Renal cortical epithelial cell (primary cell): ENCODE measurements around the gene MYL3. TPM values are rescaled to one million over a fixed set of nuclear protein-coding genes. Genes with fewer than 3 reads are reported as not detected.
"Not testable (repeated sequence)": the region's sequence is repeated elsewhere in the genome, so short reads cannot be mapped to it uniquely, and the experiment has no call there.

Experiments
- DNase-seq: peaks from one replicate; pipeline ENCODE4 v3.0.0-alpha.2; 2011; ENCODE audit warnings: low read depth
- total RNA-seq: library from RNA; depleted of rRNA; stranded (reverse); fragments of >200 nt; gene quantifications from 2 replicates; pipeline ENCODE4 v1.2.3, GENCODE V29; 2014

MYL3 gene
- total RNA-seq: 4.7 and 15.2 TPM in 2 replicates

GRCh38 chr3:46863261-46863782, at the start of gene MYL3:
Gene MYL3, minus strand, starts transcription at chr3:46863444. Its CDS starts 54 bp downstream, at chr3:46863390.
- no peak for DNase-seq

GRCh38 chr3:46912986-46913385, 49.7 kb upstream of the MYL3 start:
- no peak for DNase-seq

DNA sequence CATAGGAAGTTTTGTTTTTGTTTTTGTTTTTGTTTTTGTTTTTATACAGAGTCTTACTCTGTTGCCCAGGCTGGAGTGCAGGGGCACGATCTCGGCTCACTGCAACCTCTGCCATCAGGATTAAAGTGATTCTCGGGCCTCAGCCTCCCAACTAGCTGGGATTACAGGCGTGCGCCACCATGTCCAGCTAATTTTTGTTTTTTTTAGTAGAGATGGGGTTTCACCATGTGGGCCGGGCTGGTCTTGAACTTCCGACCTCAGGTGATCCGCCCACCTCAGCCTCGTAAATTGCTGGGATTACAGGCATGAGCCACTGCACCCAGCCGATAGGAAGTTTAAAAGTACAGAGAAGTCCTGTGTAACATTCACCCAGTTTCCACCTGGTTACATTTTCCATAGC, 47.7 kb upstream of the MYL3 start:
- DNase-seq: not testable (repeated sequence)

DNA sequence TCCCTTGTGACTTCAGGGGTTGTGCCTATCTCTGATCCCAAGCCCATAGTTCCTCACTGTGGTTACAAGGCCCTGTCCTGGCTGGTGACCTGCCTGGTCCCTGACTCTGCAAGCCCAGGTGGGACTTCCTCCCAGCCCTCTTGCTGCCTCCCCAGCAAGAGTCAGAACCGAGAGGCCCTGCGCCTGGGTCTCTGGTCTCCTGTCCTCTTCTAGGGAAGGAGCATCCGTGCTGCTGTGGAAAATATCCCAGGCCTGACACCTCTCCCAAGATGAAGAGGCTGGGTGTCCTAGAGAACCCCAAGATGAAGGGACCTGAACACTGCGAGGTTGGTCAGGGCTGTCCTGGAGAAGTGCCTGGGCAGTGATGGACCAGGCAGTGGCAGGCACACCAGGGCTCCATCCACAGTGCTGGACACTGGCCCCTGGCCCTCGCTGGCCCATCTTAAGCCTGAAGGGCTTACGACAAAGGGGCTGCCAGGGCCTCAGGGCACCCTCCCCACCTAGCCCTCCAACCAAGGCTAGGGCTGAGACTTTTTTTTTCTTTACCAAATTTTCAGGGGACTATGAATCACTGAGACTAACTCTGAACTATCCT, 47.0 kb upstream of the MYL3 start:
- DNase-seq: no peak

DNA sequence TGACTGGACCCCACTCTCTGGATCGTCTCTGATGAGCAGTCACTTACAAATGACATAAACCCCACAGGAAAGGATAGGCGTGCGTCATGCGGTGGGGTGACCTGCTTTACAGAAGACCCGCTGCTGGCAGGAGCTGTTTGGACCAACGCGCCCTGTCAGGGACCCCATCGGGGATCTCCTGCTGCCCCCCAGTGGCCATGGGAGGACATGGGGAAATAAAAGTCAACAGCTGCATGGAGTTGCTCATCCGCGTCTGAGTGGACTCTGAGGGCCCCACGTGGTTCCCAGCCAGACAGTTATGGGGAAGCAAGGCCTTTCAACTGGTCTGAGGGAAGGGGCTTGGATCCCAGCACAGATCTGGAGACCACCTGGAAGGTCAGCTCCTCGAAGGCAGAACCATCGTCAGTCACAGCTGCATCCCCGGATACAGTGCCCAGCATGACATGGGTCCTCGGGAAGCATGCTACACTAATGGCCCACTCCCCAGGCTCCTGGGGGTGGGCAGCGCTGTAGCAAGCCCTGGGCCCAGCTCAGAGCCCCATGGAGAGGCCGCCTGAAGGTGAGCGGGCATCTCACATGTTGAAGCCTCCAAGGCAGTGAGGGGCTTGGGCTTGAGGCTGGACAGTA, 46.4 kb upstream of the MYL3 start:
- DNase-seq: peak; percentile 59

DNA sequence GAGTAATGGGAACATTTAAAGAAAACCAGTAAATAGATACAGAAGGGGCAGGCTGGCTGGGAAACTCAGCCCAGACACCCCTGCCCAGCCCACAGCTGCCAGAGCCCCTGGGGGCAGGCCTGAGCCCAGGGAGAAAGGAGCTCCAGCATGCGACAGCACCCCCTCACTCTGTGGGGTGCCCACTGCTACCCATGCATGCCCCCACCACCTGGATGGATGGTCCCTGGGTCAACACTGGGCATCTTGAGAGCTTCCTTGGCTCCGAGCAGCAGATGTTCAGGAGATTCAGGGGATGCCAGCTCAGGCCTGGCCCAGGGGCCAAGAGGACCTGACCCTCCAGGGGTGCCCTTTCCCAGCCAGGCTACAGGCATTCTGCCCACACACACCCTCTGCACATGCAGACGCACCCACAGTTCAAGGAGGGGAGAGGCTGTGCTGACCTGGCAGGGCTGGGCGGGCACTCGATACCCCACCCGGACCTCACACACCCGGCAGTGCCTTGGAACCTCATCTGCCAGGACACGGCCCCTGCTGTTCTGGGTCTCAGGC, 45.8 kb upstream of the MYL3 start:
- DNase-seq: no peak

GRCh38 chr3:46908294-46908985, 45.2 kb upstream of the MYL3 start:
- peak; percentile 45 for DNase-seq

GRCh38 chr3:46907960-46908293, 44.7 kb upstream of the MYL3 start:
- DNase-seq: no peak

- no peak for DNase-seq
These were observed 44.0 kb upstream of the MYL3 start for GRCh38 chr3:46907271-46907670.

GRCh38 chr3:46906471-46907058, 43.3 kb upstream of the MYL3 start:
- DNase-seq: no peak

- no peak for DNase-seq
These were observed 42.6 kb upstream of the MYL3 start for GRCh38 chr3:46905661-46906451.

DNA sequence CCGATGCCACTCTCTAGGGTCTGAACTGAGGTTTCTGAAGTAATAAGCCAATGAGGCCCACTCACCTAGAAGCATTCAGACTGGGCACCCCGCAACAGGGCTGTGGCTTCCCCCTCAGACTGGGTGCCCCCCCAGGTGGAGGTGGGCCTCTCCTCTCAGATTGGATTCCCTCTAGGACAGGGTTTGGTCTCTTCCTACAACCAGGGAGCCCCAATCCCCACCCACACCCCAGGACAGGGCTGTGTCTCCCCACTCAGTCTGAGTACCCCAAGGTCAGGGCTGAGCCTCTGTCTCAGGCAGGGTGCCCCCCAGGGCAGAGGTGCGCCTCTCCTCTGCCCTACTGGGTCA, 41.9 kb upstream of the MYL3 start:
- DNase-seq: no peak

DNA sequence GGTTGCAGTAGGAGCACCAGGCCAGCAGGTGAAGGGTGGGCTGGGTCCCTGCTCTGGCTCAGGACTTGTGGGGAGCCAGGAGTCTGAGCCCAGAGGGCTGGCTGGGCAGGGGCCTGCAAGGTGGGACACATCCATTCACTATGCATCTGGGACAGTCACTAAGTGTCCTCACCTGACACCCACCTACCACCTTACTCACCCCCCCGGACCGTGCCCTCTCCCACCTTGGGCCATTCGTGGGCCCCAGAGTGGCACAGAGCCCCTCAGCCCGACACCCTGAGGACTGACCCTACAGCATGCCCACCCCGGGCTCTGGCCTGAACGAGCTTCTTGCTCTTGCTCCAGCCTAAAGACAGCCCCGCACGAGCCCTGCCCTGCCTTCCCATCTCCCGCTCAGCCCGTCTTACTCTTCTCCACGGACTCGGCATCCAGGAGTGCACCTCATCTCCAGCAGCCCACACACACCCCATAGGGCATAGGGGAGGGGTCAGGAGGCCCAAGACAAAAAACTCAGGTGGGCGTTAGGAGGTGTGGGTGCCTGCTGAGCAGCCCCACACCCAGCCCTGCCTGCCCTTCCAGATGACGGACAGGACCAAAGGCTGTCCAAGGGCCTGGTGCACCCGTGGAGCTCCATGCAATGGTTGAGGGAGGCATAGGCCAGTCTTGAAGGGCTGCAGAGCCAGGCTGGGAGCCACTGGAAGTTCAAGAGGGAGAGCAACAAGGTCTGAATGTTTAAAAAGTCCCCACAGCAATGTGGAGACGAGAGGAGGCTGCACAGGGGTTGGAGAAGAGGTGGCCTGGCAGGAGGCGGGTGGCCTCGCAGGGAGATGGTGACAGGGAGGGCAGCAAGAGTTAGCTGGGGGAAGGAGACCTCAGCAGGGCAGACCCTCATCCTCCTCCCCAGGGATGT, 41.3 kb upstream of the MYL3 start:
- DNase-seq: no peak

GRCh38 chr3:46903341-46904302, 40.4 kb upstream of the MYL3 start:
- peak; percentile 45 for DNase-seq

DNA sequence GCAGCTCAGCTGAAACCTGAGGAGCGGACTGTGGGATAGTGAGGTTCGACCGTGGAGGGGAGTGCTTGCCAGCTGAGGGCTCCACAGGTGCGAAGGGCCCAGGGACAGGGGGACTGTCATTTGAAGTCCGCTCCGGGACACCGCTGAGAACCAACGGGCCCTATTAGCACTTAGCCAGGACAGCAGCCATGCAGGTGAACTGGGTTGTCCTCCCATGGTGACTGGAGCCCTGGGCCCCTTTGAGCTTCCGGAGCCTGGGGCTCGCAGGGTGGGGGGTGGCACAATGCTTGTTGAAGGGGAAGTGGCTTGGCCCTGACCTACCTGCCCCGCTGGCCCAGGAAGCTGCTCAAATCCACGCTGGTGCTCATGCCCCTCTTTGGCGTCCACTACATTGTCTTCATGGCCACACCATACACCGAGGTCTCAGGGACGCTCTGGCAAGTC, 39.0 kb upstream of the MYL3 start:
- DNase-seq: no peak

- DNase-seq: no peak
These were observed 38.4 kb upstream of the MYL3 start for GRCh38 chr3:46901591-46902187.

GRCh38 chr3:46901061-46901460, 37.8 kb upstream of the MYL3 start:
- no peak for DNase-seq

DNA sequence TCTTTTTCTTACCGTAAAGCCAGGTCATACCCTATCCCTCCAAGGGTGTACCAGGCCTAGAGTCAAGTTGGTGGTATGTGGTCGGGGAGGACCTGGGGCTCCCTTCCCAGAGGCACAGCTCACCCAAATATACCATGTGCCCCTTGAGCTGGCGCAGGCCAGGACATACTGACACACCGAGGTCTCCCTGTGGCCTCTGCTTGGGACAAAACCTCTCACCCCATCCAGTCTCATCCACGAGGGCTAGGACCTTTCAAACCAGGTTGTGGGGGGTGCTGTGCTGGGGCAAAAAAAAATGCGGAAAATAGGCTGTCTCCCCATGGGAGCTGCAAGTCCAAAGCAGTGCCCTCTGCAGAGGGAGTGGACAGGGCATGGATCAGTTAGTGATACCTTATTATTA, 37.1 kb upstream of the MYL3 start:
- DNase-seq: no peak

DNA sequence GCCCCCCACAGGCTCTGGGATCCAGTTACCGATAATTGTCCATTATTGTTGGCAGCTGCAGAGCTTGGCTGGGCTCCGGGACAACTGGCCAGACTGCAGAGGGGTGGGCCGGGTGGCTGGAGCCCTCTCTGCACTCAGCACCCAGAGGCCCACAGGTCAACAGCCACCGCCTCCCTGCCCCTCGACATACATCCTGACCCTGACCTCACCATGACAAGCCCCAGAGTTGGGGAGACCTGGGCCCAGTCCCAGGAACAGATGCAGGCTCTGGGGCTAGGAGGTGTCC, 36.7 kb upstream of the MYL3 start:
- DNase-seq: no peak
